MM.1S (cell line): ENCODE results near the gene C2orf78.

Experiments used
- CTCF ChIP-seq: fragments of 300-600 bp; sonication (generic); IDR thresholded peaks from 2 replicates; pipeline ENCODE4 v1.5.1; 2016; ENCODE audit warnings: antibody characterized with exemption, low read length, mixed read lengths
- EZH2 ChIP-seq: fragments of 300-600 bp; sonication (generic); optimal IDR thresholded peaks from 2 replicates; pipeline ENCODE3; 2017; ENCODE audit warnings: low read depth, mild to moderate bottlenecking, antibody characterized with exemption, low read length, mixed read lengths

GRCh38 chr2:73862987-73863386 lies 79.0 kb downstream of the C2orf78 start:
- TF ChIP-seq CTCF (no peak), EZH2 (no peak)
